DOHH2 (cell line): Measurements from ENCODE around the gene USP35.

Experiments used
- EZH2phosphoT487 ChIP-seq: fragments of 200-600 bp; sonication (generic); IDR thresholded peaks from 2 replicates; pipeline ENCODE4 v1.6.1; 2017; ENCODE audit warnings: borderline replicate concordance, mild to moderate bottlenecking, antibody characterized with exemption, low read length, moderate library complexity, mixed read lengths
- TF ChIP-seq, protein P1 (sequence below): fragments of 200-600 bp; sonication (generic); IDR thresholded peaks from one replicate; pipeline ENCODE4 v1.5.1; 2014; ENCODE audit warnings: antibody characterized with exemption, mild to moderate bottlenecking, low read depth, low read length; ENCODE audit not compliant: poor library complexity, severe bottlenecking

DNA sequence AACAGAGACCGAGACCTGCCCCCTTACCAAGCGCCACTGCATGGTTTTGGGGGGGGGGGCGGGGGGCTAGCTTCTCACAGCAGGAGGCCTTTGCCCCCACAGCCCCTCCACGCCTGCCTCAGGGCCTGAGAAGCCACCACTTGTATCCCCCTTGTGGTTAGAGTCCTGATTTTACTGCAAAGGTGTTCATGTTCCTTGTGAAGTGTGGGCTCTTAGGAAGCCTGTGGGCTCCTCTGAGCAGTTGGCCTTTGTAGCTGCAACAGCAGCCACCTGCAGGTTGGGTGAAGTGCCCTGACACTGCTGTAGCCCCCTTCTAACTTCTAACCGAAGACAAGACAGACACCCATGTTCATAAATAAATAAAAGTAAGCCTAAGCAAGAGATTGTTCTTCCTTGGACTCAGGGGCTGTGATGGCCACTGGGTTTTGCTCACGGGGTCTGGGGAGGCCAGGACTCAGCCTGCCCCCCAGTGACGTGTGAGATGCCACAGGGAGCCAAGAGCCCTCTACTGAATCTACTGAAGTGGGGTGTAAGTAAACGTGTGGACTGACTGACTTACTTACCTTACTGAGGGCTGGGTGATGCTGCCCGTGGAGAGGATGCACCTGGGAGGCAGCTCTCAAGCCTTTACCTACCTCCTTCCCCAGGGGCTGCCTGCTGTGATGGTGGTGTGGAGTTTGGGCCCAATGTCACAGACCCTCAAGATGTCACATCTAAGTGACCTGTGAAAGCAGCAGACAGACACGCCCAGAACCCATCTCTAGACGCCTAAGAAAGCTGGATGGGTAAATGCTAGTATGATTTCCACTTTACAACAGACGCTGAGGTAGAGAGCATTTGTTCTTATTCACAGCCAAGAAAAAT is 25.8 kb downstream of the USP35 start:
- TF ChIP-seq, protein P1, sequence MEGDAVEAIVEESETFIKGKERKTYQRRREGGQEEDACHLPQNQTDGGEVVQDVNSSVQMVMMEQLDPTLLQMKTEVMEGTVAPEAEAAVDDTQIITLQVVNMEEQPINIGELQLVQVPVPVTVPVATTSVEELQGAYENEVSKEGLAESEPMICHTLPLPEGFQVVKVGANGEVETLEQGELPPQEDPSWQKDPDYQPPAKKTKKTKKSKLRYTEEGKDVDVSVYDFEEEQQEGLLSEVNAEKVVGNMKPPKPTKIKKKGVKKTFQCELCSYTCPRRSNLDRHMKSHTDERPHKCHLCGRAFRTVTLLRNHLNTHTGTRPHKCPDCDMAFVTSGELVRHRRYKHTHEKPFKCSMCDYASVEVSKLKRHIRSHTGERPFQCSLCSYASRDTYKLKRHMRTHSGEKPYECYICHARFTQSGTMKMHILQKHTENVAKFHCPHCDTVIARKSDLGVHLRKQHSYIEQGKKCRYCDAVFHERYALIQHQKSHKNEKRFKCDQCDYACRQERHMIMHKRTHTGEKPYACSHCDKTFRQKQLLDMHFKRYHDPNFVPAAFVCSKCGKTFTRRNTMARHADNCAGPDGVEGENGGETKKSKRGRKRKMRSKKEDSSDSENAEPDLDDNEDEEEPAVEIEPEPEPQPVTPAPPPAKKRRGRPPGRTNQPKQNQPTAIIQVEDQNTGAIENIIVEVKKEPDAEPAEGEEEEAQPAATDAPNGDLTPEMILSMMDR: no peak
- no peak for TF ChIP-seq EZH2phosphoT487
